ENCODE data around the gene AKT3.
"Not testable (repeated sequence)": the region's sequence is repeated elsewhere in the genome, so short reads cannot be mapped to it uniquely, and the experiment has no call there.

AKT3 gene

DNA sequence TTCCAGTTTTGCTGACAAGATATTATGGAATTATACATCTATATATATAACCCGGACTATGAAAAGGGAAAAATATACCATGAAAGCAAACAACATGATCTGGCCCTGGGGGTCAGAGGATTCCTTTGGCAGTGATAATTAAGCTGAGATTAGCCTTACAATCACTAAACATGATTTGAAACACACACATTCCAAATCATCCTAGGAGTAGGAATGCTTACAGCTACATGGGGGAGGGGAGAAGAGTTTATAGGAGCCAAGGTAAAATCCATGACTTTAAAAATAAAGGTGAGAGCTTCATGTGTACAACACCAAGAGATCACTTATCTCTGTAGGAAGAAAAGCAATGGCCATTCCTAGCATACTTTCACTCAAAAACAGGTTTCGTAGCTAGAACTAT, 57.6 kb downstream of the AKT3 start:
- H3K4me3 ChIP-seq (ENCODE audit: control insufficient read depth, low read depth, low read length): no peak overlapping the region
- no peak for DNase-seq (ENCODE audit: low read depth)
- TF ChIP-seq, protein P1, sequence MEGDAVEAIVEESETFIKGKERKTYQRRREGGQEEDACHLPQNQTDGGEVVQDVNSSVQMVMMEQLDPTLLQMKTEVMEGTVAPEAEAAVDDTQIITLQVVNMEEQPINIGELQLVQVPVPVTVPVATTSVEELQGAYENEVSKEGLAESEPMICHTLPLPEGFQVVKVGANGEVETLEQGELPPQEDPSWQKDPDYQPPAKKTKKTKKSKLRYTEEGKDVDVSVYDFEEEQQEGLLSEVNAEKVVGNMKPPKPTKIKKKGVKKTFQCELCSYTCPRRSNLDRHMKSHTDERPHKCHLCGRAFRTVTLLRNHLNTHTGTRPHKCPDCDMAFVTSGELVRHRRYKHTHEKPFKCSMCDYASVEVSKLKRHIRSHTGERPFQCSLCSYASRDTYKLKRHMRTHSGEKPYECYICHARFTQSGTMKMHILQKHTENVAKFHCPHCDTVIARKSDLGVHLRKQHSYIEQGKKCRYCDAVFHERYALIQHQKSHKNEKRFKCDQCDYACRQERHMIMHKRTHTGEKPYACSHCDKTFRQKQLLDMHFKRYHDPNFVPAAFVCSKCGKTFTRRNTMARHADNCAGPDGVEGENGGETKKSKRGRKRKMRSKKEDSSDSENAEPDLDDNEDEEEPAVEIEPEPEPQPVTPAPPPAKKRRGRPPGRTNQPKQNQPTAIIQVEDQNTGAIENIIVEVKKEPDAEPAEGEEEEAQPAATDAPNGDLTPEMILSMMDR (IDR thresholded peaks at IDR 0.05; ENCODE audit: control insufficient read depth, insufficient read depth, low read depth, low read length, missing control alignments): no peak

DNA sequence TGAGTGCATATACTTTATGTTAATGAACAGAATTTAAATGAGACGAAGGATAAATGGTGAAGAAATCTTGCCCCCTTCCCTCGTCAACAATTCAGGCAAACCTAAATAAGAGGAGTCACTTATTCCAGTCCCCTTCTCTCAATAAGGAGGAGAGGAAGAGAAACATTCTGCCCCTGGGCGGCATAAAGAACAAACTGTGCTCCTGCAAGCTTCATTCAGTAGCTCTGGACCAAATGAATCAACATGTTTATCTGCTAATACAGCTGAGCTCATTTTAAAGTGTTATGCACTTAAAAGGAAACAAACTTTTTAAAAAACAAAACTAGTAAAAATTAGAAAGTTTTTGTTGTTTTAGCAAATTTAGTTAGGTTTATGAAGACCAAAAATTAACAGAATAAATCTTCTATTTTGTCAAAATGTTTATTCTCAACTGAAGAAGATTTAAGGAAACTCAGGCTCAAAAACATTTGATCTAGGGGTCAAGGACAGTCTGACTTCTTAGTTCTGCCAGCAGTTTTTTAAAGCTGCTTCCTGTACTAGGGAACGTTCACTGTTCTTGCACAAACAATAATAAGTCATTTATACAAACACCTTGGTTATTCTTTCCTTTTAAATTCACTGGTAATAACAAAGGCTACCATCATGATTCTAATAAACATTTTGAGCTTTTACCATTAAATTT, 58.3 kb downstream of the AKT3 start:
- H3K4me3 ChIP-seq (ENCODE audit: control insufficient read depth, low read depth, low read length): no peak overlapping the region
- TF ChIP-seq, protein P1 (IDR thresholded peaks at IDR 0.05; ENCODE audit: control insufficient read depth, insufficient read depth, low read depth, low read length, missing control alignments): no peak
- no peak for DNase-seq (ENCODE audit: low read depth)

DNA sequence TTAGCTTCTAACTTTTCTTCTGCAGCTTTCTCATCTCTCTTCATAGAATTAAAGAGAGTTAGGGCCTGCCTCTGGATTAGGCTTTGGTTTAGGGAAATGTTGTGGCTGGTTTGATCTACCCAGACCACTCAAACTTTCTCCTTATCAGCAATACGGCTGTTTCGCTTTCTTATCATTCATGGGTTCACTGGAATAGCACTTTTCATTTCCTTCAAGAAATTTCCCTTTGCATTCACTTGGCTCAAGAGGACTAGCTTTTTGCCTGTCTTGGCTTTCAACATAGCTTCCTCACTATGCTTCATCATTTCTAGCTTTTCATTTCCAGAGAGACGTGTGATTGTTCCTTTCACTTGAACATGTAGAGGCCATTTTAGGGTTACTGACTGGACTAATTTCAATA, 59.6 kb downstream of the AKT3 start:
- H3K4me3 ChIP-seq (ENCODE audit: control insufficient read depth, low read depth, low read length): no peak overlapping the region
- DNase-seq (ENCODE audit: low read depth): no peak
- TF ChIP-seq, protein P1 (IDR thresholded peaks at IDR 0.05; ENCODE audit: control insufficient read depth, insufficient read depth, low read depth, low read length, missing control alignments): no peak

DNA sequence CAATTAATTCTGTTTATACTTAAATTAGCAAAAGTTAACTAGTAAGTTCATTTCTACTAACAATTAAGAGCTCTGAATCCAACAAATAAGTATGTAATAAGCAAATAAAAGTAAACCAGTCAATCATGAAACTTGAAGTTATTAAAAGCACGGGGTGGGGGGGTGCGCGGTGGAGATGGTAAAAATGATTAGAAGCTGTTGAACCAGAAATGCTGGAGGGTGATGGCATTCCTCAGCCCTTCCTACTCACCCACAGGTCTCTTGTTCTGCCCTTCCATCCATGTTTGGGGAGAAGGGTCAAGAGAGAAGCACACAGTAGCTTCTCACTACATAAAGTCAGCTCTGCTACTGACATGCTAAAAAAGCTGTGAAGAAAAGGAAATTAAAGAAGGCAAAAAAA, 63.5 kb downstream of the AKT3 start:
- TF ChIP-seq, protein P1 (IDR thresholded peaks at IDR 0.05; ENCODE audit: control insufficient read depth, insufficient read depth, low read depth, low read length, missing control alignments): no peak
- DNase-seq (ENCODE audit: low read depth): no peak
- H3K4me3 ChIP-seq (ENCODE audit: control insufficient read depth, low read depth, low read length): no peak overlapping the region

GRCh38 chr1:243784506-243784905, 65.5 kb downstream of the AKT3 start:
- H3K4me3 ChIP-seq (ENCODE audit: control insufficient read depth, low read depth, low read length): no peak overlapping the region
- DNase-seq (ENCODE audit: low read depth): no peak
- TF ChIP-seq, protein P1 (IDR thresholded peaks at IDR 0.05; ENCODE audit: control insufficient read depth, insufficient read depth, low read depth, low read length, missing control alignments): no peak

DNA sequence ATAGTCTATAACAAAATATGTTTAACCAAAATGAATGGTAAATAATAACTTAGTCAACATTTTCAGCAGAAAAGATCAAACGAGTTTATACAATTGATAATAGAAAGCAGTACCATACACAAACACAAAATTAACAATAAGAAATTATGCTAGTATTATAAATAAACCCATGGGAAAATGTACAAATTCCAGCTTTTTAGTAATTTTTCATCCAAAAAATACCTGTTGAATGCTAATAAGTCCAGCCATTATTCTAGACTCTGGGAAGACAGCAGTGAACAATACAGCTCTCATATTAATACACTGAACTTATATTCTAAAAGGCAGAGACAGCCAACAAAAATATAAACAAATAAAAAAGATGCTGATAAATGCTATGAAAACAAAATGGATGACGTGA, 66.3 kb downstream of the AKT3 start:
- DNase-seq (ENCODE audit: low read depth): no peak
- TF ChIP-seq, protein P1 (IDR thresholded peaks at IDR 0.05; ENCODE audit: control insufficient read depth, insufficient read depth, low read depth, low read length, missing control alignments): no peak
- no peak overlapping the region for H3K4me3 ChIP-seq (ENCODE audit: control insufficient read depth, low read depth, low read length)

- DNase-seq (ENCODE audit: low read depth); H3K4me3 ChIP-seq (ENCODE audit: control insufficient read depth, low read depth, low read length): not testable (repeated sequence)
Observed at GRCh38 chr1:243772361-243773050, 77.5 kb downstream of the AKT3 start.

All from AG09309 (cell line).